D721Med (cell line): ENCODE results near the gene IL20.

ENCODE experiments used
- DNase-seq: peaks from one replicate; pipeline ENCODE4 v3.0.0; 2011; ENCODE audit warnings: low spot score; ENCODE audit not compliant: insufficient read length
- FAIRE-seq: peaks from 2 replicates; lab custom pipeline; 2011; peaks lifted over from hg19 to GRCh38; lab: Jason Lieb, UNC
- CTCF ChIP-seq: IDR thresholded peaks from 2 replicates; pipeline ENCODE4 v1.5.1; 2012; ENCODE audit warnings: mild to moderate bottlenecking, control low read depth; ENCODE audit not compliant: insufficient read depth; ENCODE audit errors: missing control alignments

IL20 gene

DNA sequence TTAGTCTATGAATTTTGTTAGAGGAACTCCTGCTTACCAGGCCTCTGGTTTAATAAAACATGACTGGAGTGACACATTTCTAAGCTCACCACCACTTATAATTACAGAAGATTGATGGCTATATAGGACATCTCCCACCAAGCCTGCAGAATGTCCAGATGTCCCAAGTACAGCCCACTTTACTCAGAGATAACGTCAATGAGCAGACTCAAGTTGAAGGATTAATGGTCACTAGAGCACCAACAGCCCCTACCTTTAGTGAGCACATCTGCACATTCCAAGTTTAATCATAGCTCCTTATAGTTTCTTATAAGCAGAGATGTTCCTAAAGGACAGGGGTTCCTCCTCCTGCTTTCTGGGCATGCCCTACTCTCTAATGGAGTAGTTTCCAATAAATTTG lies 37.4 kb upstream of the IL20 start:
- no peak for FAIRE-seq
- DNase-seq, result no peak
- TF ChIP-seq CTCF, result no peak

GRCh38 chr1:206828765-206829164 lies 36.7 kb upstream of the IL20 start:
- TF ChIP-seq CTCF, result no peak
- no peak for FAIRE-seq
- no peak for DNase-seq

- DNase-seq (no peak), FAIRE-seq (no peak)
- TF ChIP-seq CTCF, result no peak
These were observed 36.1 kb upstream of the IL20 start for GRCh38 chr1:206829282-206829681.

GRCh38 chr1:206829875-206830274 lies 35.5 kb upstream of the IL20 start:
- DNase-seq (no peak), FAIRE-seq (no peak)
- no peak for TF ChIP-seq CTCF

DNA sequence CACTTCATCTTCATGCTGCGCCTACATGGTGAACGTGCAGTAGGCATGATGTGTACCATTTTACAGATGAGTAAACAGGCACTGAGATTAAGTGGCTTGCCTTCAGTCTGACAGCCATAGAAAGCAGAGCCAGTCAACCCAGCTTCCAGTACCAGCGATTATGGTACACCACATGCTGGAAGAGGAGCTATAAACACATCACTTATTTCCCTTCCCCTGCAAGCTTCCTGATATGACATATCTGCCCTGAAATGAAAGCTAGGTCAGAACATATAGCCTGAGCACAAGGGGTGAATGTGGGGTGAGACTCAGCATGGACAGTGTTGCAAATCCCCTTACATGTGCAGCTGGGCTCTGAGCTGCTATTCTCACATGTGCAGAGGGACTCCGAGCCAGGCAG lies 33.8 kb upstream of the IL20 start:
- no peak for TF ChIP-seq CTCF
- no peak for FAIRE-seq
- no peak for DNase-seq

DNA sequence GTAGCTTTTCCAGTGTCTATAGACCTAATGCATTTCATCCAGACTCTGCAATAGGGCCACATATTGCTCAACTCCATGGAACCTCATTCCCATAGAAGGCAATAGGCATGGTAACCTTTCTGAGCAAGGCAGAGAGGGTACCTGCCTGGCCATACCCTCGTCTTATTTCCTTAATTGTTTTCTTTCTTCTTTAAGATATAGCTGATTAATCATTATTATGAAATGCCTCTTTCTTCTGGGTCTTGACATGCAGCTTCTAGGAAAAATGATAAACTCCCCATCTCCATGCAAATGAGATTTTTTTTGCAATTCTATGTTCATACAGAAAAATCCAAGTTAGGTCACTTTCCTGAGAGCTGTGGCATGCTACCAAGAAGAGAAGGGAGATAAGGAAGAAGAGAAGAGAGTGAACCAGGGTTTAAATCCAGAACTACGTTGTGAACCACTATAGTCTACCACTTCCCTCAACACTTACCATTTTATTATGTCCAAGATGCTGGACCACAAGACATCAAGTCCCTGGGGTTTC lies 33.0 kb upstream of the IL20 start:
- DNase-seq (no peak), FAIRE-seq (no peak)
- TF ChIP-seq CTCF, result no peak

DNA sequence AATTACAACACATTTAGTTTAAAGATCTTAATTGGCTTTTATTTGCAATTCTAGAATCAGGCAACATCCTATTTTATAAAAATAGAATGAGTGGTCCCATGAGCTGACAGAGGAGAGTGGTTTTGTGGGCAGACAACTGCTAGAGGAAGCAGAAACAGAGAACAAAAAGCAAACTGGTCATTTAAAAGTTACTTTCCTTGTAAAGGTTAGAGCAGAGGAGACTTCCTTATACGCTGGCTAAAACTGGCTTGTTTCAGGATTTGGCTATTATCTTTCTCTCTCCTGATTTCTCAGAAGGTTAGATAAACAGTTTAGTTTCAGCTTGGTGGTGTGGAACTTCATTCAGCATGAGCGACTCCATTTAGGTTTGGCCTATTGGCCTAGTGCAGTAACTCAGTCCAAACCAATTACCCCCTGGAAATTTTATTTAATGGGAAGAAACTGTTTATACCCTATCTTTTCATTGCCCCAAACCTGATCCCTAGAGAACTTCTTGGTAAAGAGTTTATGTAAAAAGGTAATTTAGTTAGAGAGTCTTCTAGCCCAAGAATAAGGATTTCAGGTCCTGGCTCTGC lies 32.2 kb upstream of the IL20 start:
- TF ChIP-seq CTCF, result no peak
- FAIRE-seq (no peak), DNase-seq (no peak)
